Calu3 (cell line): ENCODE measurements around the gene SMAD7. TPM values are rescaled to one million over a fixed set of nuclear protein-coding genes. Genes with fewer than 3 reads are reported as not detected.

Experiments
- BruUV-seq: library from RNA; stranded (reverse); fragments of 400-500 nt; replicated peaks from 2 replicates; lab custom pipeline; 2021; lab: Mats Ljungman, UMichigan
- CTCF ChIA-PET: fragments of 300-600 bp; sonication (Branson Sonifier 250); formaldehyde crosslinking; loops from one replicate; lab custom pipeline; 2022; ENCODE audit warnings: antibody characterized with exemption; lab: Charles Lee
- DNase-seq: peaks from one replicate; pipeline ENCODE4 v3.0.0; 2022
- H3K27ac Mint-ChIP-seq: one replicate; pipeline ENCODE4 v1.8.0; 2022; ENCODE audit warnings: mixed read lengths; ENCODE audit not compliant: unreplicated experiment
- H3K27me3 Mint-ChIP-seq: one replicate; pipeline ENCODE4 v1.8.0; 2022; ENCODE audit warnings: mixed read lengths; ENCODE audit not compliant: unreplicated experiment
- H3K36me3 Mint-ChIP-seq: one replicate; pipeline ENCODE4 v1.8.0; 2022; ENCODE audit warnings: mild to moderate bottlenecking, moderate library complexity, mixed read lengths; ENCODE audit not compliant: insufficient read depth, unreplicated experiment
- H3K4me1 Mint-ChIP-seq: one replicate; pipeline ENCODE4 v1.8.0; 2022; ENCODE audit warnings: mild to moderate bottlenecking, low read depth, mixed read lengths; ENCODE audit not compliant: unreplicated experiment
- H3K4me3 Mint-ChIP-seq: one replicate; pipeline ENCODE4 v1.8.0; 2022; ENCODE audit warnings: mild to moderate bottlenecking, low read depth, moderate library complexity, mixed read lengths; ENCODE audit not compliant: unreplicated experiment
- H3K9me3 Mint-ChIP-seq: one replicate; pipeline ENCODE4 v1.8.0; 2022; ENCODE audit warnings: low read depth, mixed read lengths; ENCODE audit not compliant: unreplicated experiment
- intact Hi-C: fragments of 100-400 bp; cut with micrococcal nuclease; formaldehyde crosslinking; loops from one replicate; pipeline ENCODE4 v1.10.0; 2022; ENCODE audit not compliant: unreplicated experiment
- total RNA-seq: library from RNA; stranded (reverse); gene quantifications from 2 replicates; pipeline ENCODE4 v1.2.3, GENCODE V29; 2022
- TF ChIP-seq, protein P1 (sequence below): fragments of 200-600 bp; IDR thresholded peaks from one replicate; pipeline ENCODE4 v1.8.0; 2022; ENCODE audit warnings: antibody characterized with exemption; ENCODE audit not compliant: unreplicated experiment

Gene SMAD7
- total RNA-seq, 1 experiment from 2014 or later, result 13.7 TPM

DNA sequence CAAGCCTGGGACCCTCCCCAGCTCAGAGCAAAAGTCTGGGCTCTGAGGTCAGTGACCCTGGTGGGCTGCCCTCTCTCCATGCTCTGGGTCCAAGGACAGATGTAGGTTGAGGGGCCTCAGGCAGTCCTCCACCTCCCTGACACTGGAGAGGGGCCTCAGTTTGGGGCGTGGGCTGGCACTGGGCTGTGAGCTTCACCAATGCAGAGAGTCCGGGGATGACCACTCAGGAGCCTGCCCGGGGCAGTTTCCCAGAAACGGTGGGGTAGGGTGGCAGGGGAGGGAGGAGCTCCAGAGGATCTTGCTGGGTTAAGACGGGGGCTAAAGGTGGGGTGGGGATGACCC lies 40.5 kb upstream of the SMAD7 start:
- CTCF ChIA-PET, result no interaction called here
- H3K4me3 Mint-ChIP-seq, result no peak overlapping the region
- no TSS peak for BruUV-seq

DNA sequence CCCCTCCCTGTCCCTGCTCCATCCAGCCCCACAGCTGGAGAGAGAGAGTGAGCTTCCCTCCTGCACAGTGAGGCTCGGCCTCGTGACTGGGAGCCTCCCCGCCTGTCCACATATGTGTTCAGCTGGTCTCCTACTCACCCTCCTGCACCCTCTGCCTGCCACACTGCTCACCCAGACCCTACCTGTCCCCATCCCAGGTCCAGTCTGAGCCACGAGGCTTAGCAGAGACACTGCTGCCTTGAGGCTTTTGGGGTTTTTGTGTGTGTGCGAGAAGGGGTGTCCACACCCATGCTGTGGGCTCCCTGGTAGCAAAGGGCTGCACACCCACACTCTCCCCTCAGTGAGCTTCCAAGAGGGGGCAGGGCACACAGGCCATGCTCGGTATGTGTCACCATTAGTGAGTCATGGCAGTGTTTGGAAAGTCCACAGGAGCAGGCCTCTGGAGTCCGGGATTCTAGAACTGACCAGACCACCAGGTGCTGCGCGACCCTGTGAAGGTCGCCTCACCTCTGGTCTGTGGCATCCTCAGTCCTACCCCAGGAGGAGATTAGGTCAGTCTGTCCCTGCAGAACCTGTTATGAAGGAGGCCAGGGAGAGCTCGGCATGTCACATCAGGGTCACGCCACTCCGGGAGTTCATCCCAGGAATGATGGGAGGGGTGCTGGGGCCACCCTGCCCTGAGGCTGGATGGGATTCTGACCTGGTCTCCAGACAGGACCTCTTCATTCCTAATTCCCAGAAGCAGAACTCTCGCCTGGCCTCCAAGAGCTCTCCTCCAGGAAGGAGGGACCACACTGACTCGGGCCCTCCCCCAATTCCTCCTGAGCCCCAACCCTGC lies 39.9 kb upstream of the SMAD7 start:
- peaks cover 32% of the 10 kb centered on the region for H3K4me1 Mint-ChIP-seq
- TF ChIP-seq, protein P1, sequence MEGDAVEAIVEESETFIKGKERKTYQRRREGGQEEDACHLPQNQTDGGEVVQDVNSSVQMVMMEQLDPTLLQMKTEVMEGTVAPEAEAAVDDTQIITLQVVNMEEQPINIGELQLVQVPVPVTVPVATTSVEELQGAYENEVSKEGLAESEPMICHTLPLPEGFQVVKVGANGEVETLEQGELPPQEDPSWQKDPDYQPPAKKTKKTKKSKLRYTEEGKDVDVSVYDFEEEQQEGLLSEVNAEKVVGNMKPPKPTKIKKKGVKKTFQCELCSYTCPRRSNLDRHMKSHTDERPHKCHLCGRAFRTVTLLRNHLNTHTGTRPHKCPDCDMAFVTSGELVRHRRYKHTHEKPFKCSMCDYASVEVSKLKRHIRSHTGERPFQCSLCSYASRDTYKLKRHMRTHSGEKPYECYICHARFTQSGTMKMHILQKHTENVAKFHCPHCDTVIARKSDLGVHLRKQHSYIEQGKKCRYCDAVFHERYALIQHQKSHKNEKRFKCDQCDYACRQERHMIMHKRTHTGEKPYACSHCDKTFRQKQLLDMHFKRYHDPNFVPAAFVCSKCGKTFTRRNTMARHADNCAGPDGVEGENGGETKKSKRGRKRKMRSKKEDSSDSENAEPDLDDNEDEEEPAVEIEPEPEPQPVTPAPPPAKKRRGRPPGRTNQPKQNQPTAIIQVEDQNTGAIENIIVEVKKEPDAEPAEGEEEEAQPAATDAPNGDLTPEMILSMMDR, result no peak
- no peak overlapping the region for H3K27ac Mint-ChIP-seq
- BruUV-seq, result no TSS peak
- no peaks in the 10 kb centered on the region for H3K27me3 Mint-ChIP-seq
- H3K36me3 Mint-ChIP-seq, result peaks cover 5% of the 10 kb centered on the region
- CTCF ChIA-PET, result no interaction called here
- H3K9me3 Mint-ChIP-seq, result no peaks in the 10 kb centered on the region
- no peak overlapping the region for H3K4me3 Mint-ChIP-seq
- DNase-seq, result peak; percentile 48
- intact Hi-C loops, result no loop called here

More for the DNA sequence above, 40.5 kb upstream of the SMAD7 start:
- no peaks in the 10 kb centered on the region for H3K27me3 Mint-ChIP-seq
- intact Hi-C loops, result no loop called here
- no peaks in the 10 kb centered on the region for H3K9me3 Mint-ChIP-seq
- peaks cover 32% of the 10 kb centered on the region for H3K4me1 Mint-ChIP-seq
- no peak for DNase-seq
- peaks cover 5% of the 10 kb centered on the region for H3K36me3 Mint-ChIP-seq
- no peak overlapping the region for H3K27ac Mint-ChIP-seq
- TF ChIP-seq, protein P1, result no peak

DNA sequence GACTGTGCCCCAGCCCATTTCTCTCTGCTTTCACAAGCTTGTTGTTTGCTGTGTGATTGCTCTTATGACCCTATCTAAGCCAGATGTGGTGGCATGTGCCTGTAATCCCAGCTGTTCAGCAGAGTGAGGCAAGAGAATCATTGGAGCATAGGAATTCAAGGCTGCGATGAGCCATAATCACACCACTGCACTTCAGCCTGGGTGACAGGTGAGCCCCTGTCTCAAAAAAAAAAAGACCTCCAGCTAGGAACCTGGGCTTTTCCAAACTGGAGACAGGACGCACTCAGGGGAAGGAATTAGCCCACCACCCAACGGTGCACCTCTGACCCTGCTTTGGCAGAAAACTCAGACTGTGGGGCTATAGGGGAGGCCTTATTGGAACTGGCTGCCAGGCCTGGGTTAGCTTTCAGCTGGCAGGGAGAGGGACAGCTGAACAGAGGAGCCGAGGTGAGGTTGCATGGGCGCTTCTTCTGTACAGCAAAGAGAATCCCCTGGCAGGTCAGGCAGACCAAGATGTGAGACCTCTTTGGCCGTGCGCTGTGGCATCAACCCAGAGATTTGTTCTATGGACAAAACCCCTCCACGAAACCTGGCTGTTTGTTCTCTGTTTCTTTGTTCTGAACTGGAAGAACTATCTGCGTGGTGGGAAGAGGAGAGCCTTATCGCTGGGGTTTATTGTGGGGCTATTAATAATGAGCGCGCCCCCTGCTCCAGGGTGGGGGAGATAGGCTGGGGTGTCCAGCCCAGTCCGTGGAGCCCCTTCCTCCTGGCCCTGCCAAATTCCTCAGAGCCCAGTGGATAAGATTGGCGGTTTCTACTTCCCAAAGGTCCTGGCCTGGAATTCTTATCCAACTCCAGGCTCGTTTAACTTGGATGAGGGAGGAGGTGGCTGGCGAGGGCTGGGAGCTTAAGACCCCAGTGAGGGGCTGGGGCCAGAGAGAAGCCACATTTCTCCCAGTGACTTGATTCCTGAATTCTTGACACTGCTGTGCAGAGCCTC lies 38.8 kb upstream of the SMAD7 start:
- no TSS peak for BruUV-seq
- Mint-ChIP-seq H3K36me3 (peaks cover 5% of the 10 kb centered on the region), H3K27ac (no peak overlapping the region), H3K4me3 (no peak overlapping the region), H3K9me3 (no peaks in the 10 kb centered on the region), H3K4me1 (peaks cover 32% of the 10 kb centered on the region), H3K27me3 (no peaks in the 10 kb centered on the region)
- CTCF ChIA-PET, result no interaction called here
- intact Hi-C loops, result no loop called here
- TF ChIP-seq, protein P1, result no peak
- no peak for DNase-seq

DNA sequence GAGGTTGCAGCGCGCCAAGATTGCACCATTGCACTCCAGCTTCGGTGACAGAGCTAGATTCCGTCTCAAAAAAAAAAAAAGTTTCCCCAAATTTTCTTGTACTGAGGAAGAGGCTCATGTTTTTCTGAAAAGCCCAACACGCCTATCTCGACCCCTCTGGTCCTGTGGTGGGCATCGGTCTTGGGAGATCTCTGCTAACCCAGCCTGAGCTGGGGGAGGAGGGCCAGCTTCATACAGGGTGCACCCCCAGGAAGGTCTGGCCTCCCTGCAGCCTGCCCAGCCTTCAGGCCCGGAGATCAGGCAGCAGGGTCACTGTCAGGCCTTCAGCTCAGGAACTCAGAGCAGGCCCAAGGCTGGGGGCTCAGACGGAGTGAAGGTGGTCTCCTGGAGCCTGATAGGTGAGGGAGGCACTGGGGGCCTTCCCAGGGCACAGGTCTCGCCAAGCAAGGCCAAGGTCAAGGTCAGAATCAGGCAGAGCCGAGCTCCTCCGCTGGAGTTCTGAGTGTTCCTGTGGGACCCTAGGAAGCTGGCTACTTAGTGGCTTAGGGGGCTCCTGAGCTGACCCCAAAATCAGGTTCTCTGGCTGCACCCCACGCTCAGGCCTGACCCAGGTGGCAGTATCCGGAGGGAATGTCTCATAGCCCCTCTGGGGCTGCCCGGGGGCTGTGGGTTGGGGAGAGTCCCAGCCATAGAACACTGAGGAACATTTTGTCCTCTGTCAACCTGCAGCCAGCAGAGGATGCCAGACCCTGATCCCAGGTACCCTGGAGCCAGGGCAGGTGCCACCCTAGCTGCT lies 37.9 kb upstream of the SMAD7 start:
- TF ChIP-seq, protein P1, result no peak
- H3K27ac Mint-ChIP-seq, result no peak overlapping the region
- no peaks in the 10 kb centered on the region for H3K27me3 Mint-ChIP-seq
- no peaks in the 10 kb centered on the region for H3K9me3 Mint-ChIP-seq
- H3K36me3 Mint-ChIP-seq, result peaks cover 5% of the 10 kb centered on the region
- no peak overlapping the region for H3K4me3 Mint-ChIP-seq
- no TSS peak for BruUV-seq
- peaks cover 24% of the 10 kb centered on the region for H3K4me1 Mint-ChIP-seq
- no peak for DNase-seq
- intact Hi-C loops, result no loop called here
- CTCF ChIA-PET, result interaction anchor here (0.7 kb wide), 1 partner anchor 53 kb away, joined by 3 read pairs; no protein-coding TSS in a partner anchor
